HG02885 (cell line): ENCODE measurements around the gene PIK3AP1.

Source experiments
- ATAC-seq: cut with Tn5 transposase; IDR thresholded peaks from one replicate; pipeline ENCODE4 v1.9.1; 2021; ENCODE audit warnings: mild to moderate bottlenecking; ENCODE audit not compliant: unreplicated experiment, poor library complexity

The PIK3AP1 gene

DNA sequence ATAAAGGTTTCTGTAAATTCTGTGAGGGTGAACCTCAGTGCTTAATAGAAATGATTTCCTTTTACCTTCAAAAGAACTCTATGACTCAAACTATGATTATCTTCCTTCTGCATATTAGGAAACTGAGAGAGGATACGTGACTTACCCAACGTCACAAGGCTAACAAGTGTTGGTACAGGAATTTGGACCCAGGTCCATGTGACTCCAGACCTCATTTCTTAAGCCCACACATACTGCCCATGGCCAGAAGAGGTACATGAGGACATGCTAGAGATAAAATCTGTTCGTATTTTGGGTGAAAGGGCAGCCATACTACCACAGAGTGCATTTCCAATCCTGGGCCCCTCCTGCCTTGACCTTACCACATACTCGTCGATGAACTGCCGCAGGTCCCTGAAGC, 72.0 kb downstream of the PIK3AP1 start:
- ATAC-seq: no peak

DNA sequence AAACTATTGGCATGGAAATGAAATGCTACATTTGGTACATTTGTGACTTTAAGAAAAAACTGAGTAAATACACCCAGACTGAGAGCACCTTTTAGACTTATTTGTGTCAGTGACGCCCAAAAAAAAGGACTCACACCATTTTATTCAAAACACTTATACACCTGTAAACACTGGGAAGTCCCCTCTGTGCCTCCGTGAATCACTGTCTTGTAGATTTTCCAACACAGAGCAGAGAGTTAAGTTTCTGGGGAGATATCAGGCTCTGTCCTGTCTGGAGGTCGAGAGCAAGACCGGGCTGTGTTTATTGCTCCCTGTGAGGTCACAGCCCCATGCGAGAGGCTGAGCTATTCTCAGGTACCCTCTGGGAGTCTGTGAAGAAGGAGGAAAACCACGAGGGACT, 72.8 kb downstream of the PIK3AP1 start:
- ATAC-seq: no peak

DNA sequence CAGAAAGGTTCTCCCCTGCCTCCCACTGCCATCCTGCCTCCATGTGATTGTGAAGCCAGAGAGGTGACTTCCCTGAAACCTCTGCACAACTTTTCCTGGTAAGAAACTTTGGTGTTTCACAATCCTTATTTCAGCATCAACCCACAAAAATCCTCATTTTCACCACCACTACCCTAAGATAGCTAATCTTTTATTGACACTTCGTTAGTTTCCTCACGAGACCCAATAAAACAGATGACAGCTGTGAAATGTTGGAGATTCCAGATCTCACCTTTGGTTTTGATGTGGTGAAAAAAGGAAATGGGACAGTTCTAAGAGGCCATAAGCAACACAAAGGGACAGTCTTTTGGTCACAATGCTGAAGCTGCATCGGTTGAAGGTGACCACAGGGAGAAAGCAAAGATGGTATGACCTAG, 73.6 kb downstream of the PIK3AP1 start:
- no peak for ATAC-seq

DNA sequence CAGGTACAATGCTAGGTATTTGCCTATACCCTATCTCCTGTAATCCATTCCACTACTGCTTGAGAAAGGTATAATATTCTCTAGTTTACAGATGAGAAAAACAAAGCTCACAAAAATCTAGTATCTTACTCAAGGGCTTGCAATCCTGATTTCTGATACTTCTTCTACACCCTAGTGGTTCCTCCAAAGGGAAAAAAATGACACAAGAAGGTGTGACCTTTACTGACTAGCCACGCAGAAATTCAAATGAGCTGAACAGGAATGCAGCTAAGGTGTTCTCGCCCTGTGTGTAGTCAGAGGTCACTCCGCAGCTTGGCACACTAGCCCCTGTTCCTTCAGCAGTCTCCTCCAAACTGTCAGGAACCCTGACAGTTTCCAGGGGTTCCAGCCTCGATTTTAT, 74.0 kb downstream of the PIK3AP1 start:
- ATAC-seq: no peak

DNA sequence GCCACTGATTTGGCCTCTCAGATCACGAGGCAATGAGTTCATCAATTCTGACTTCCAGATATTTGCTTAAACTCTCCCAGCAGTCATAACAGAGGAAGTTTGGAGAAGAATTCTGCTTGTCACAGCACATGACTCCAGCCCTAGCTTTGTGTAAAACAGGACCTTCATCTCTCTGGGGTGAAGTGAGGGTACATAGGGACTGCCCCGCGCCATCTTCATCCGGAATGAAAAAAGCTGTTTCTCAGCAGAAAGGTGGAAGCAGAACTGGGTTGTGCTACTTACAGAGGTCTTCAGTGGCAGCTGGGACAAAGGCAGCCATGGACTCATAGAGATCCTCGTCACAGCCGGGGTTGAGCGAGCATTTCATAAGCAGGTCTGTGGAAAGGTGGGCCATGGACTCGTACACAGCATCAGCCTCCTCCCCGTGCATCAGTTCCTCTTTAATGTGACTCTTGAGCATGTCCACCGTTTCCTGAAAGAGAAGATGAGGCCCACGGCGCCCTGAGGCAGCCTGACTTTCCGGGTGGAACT, 75.1 kb downstream of the PIK3AP1 start:
- ATAC-seq: peak; percentile 59

DNA sequence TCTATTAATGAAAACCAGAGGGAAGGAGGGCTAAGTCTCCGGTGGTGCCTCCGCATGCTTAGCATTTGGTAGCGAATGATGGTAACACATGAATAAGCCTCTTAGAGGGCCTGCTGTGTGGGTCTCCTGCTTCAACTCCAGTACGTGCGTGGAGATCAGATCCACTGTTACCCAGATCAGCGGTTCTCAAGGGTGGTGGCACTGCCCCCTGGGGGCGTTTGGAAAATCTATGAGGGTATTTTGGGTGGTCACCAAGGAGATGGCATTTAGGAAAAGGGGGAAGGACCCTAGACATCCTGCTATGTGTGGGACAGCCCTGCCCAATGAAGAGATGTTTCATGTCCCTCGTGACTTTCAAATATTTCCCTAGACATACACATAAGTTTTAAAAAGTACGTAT, 76.4 kb downstream of the PIK3AP1 start:
- ATAC-seq: no peak

DNA sequence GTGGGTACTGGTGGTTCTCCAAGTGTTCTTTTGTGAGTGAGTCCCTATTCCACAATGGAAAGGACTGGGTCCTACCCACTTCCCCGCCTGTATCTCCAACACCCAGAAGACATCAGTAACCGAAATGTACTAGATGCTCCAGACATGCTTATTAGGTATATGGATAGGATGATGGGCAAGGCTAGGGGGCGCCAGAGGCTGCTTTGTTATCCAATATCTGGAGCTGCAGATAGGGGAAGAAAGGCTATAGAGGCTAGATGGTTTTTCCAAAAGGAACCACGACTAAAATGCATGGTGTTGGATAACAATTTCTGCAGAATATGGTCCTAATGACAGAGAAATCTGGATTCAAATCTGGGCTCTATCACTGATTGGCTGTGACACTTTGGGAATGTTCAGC, 77.3 kb downstream of the PIK3AP1 start:
- no peak for ATAC-seq

DNA sequence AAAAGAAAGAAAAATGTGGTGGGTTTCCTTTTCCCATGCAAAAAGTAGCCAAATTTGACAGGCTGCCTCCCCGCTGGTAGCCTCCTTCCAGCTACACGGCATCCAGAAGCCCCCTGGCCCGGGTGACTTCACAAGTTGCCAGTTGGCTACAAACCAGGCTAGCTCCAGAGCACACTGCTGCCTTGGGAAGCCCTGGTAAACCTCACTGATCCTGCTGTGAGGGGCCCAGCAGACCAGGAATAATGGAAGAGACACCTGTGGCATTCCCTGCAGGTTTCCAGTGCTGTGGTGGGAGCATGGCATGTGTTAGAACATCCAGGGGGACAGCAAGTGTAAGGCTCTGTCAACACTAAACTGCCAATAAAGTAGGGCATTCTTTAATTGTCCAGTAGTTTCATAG, 77.8 kb downstream of the PIK3AP1 start:
- ATAC-seq: no peak

DNA sequence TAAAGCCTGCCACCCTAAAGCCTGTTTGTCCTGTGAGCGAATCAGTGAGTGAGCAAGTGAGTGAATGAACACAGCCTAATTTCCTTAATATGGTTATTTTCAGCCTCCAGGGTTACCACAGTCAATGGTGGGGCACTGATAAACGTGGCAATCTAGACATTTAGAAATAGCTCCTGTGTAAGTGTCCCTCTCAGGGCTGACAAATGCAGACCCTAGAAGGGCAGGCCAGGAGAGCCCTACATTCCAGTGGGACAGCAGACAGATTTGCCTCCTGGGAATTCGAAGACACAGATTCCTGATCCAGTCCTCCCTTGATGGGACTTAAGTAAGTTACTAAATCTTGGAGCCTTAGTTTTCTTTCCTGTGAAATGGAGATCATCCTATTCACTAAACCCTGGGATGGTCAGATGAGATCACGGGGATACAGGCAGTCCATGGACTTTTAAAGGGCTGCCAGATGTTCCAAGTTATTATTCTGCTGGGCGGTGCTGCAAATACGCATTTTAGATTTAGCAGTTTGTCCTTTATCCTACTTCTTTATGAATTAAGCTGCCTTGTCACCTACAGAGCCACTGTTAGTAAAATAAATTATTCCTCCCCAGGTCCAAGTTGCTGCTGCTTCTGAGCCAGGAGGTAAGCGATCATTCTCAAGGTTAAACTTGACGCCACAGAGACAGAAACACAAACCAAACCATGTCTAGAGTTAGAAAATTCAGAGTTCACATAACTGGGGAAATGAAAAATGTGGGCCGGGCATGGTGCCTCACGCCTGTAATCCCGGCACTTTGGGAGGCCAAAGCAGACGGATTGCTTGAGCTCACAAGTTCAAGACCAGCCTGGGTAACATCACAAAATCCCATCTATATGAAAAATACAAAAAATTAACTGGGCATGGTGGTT, 78.7 kb downstream of the PIK3AP1 start:
- ATAC-seq: no peak

DNA sequence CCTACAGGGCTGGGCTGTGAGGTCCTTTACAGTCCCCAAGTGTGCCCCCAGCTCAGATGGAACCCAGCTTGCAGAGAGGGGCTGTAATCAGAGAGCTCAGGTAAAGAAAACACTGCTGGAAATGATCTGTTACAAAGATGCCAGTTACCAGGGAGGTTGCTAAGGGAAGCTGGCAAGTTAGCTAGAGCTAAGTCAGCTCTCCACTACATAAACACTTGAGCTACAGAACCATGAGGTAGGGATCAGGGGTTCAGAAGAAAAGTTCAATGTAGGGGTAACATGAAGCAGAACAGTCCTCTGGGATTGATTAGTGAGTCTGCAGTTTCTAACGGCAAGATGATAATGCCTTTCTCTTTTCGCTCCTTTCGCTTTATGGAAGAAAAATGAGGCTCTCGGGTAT, 80.4 kb downstream of the PIK3AP1 start:
- no peak for ATAC-seq

DNA sequence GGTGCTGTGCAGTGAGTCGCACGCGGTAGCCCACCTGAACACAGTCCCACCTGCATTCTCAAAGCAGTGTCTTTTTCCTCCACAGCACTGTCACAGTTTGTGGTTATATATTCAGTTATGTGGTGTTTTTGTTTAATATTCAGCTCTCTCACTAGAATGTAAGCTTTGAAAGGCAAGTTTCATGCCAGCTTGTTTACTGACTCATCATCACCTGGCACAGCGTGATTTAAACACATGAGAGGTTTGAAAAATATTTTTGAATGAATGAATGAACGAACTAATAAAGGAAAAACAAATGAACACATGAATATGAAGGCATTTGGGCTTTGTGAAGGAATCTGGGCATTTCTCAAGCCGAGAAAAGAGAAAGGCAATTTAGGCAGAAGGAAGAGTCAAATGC, 81.6 kb downstream of the PIK3AP1 start:
- ATAC-seq: no peak

DNA sequence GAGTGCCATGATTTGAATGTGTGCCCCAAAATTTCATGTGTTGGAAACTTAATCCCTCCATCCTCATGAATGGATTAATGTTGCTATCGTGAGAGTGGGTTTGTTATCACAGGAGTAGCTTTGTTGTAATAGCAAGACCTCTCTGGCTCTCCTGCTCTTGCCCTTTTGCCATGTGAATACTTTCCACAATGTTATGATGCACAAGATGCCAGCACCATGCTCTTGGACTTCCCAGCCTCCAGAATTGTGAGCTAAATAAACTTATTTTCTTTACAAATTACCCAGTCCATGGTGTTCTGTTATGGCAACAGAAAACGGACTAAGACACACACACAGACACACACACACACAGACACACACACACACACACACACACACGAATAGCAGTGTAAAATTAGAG, 82.2 kb downstream of the PIK3AP1 start:
- no peak for ATAC-seq

DNA sequence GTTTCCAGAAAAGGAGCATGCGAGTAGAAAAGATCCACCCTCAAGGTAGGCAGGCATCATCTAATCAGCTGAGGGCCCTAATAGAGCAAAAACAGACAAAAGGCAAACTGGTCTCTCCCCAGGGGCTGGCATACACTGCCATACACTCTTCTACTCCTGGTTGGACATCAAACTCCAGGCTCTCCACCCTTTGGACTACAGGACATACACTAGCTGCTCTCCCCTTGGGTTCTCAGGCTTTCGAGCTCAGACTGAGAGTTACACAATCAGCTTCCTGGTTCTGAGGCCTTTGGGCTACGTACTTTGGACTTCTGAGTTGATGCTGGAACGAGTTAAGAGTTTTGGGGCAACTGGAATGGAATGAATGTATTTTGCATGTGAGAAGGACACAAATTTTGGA, 82.6 kb downstream of the PIK3AP1 start:
- no peak for ATAC-seq

DNA sequence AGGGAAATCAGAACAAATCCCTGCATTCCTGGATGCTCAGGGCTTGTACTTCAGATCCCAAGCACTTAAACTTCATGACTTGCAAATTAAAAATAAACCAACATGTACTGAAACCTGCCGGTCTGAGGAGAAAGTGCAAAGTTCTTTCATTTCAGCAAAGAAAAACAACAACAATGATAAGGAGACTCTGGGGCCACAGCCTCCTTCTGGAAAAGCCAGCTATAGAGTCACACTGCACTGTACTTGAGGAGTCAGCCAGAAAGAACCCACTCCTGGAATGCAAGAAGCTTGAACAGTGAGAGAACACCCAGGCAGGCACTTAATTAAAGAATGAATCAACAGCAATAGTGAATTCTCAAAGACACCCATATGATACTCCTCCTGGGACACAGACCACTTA, 83.8 kb downstream of the PIK3AP1 start:
- no peak for ATAC-seq

DNA sequence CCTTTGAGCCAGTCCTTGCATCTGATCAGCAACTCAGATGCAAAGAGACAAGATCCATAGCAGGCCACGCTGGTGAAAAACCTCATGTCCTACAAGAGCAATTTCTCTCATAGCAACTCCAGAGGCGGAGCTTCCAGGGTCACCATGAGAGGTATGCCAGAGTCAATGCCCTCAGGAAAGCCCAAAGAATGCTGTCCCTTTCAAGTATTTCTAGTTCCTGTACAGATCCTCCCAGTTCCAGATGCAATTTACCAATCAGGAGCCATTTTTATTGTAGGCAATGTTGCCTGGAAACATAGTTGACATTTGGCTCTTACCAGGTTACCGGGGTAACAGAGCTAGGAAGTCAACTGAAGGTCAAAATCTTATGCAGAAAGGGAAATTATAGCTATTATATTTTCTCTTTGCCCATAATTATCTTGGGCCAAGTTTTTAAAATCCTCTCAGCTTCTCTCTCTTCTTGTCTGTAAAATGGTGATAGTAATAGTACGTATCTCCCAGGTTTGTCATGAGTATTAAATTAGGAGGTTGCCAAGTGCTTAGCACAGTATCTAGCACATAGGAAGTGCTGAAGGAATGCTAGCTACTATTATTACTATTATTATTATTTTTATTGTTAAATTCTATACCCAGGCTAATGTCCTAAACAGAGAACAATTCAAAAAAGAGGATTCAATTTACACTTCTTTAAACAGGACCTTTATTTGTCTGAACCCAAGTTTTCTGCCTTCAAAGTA, 87.2 kb downstream of the PIK3AP1 start:
- ATAC-seq: no peak

DNA sequence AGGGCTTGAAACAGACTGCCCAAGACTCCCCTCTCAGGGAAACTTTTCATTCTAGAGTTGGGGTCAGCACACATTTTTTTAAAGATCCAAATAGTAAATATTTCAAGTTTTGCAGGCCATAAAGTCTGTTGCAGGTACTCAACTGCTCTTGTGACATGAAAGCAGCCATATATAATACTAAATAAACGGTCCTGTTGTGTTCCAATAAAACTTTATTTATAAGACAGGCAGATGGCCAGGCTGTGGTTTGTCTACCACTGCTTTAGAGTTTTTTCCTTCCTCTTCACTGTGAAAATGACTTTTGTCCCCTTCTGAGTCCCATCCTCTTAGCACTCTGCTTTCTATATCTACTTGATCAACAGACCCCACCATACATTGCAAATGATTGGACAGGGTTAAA, 93.0 kb downstream of the PIK3AP1 start:
- ATAC-seq: no peak

DNA sequence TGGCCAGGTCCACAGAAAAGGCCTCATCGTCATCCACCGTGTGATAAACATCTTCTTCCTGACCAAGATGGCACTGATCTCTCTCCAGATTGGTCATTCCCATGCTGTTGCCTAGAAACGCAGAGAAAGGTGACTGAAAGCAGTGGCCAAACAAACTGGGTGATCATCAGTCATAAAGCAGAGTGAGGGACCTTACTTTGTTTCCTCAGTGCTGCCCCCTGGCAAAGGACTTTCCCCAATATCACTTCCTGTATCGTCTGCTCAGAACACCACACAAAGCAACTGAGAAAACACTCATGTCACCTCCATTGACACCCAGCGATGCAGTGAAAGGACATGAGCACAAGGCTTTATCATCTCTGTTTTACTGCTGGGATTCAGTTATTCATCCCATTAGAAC, 93.5 kb downstream of the PIK3AP1 start:
- ATAC-seq: no peak

DNA sequence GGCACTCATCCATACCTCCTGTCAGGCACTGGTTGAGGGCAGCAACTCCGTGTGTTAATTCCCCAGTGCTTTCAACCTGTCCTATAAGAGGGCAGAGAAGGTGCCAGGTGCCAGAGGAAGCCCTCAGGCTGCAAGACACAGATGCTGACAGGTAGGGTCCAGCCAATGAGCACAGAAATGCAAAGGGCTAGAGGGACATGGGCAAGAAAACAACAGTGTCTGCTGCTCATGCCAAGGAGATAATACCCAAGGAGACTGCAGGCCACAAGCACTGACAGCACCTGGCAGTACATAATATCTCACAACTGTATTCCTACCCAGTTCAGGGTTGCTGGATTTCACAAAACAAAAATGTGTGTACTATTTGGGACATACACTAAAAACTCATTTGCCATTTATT, 95.1 kb downstream of the PIK3AP1 start:
- ATAC-seq: no peak

DNA sequence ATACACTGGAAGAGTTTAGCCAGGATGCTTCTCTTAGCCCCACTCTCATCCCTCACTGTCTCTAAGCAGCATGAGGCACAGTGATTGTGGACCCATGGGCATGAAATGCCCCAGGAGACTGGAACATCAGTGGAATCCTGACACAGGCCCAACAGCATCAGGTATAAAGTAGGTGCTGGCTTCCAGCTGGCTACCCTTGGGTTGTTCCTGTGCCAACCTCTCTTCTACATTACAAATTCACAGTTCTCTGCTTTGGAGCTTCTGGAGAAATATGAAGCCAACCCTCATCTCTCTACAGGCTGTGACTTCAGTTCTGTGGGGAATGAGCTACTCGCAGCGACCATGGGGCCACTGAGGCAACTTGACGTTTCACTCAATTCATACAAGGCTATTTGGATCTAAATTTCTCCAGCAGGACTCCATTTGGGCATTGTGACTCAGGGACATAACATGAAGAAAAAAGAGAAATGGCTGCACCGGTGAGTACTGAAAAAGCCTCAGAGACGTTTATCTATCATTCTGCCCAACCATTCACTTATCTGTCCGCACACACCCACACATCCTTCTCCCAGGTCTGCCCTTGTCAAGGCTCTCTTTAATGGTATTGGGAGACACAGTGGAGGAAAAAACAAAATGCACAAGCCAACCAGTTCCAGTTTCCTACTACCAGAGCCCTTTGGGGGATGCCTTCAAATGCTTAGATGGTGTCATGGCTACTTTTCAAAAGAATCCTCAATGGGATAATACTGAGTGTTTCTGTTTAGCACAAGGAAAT, 98.1 kb downstream of the PIK3AP1 start:
- ATAC-seq: no peak

DNA sequence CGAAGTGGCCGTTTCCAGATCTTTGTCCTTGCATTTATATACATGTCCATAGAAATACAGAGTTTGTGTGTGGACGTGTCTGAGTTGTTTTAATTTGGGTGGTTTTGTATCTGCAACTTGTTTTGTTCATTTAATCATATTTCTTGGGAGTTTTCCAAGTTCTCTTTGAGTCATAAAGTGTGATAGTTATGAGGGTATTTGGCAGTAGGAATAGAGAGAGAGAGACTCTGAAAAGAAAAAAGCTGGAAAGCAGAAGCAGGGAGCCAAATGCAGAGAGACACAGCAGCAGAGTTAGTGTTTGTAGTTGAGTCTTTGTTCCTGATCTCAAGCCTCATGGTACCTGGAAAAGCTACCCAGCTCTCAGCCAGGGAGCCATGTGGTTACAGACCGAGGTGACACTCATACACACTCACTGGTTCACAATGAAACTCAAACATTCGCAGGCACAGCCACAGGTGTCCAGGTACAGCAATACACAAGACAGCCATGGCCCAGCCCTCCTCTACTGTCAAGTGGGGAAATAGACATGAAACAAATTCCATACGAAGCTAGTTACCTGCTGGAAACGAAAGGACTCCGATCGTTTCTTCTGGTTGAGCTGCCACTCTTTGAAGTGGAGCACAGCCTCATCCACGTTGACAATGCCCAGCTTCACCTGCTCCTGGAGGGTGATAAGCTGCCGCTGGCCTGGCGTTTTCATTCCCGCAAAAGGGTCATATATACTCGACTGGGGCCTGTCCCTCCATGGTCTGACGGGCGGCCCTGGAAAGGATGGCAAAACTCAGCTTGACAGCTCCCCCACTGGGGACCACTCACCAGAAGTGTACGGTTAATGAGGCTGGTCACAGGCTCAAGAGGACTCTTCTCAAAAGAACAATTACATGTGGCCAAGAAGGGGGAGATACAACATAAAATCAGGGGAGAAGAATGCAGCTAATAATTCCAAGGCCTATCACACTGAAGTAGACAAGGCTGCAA, 100.2 kb downstream of the PIK3AP1 start:
- no peak for ATAC-seq
